Astrocyte of the cerebellum (primary cell): ENCODE results near the gene NKD2.
A peak's percentile ranks its signal among the peaks of the same experiment; 100 is the strongest.
"Not testable (repeated sequence)": the region's sequence is repeated elsewhere in the genome, so short reads cannot be mapped to it uniquely, and the experiment has no call there.

Experiments
- DNase-seq: peaks from one replicate; pipeline ENCODE4 v3.0.0-alpha.2; 2011; ENCODE audit warnings: low read depth
- H3K4me3 ChIP-seq: 2 replicates; pipeline ENCODE4 v1.5.1; 2011; ENCODE audit warnings: mild to moderate bottlenecking, low read depth, low read length, moderate library complexity
- in situ Hi-C: cut with HindIII; loops from 2 replicates; pipeline ENCODE4 v1.10.0; 2017; ENCODE audit warnings: low sequenced_read_pairs
- TF ChIP-seq, protein P1 (sequence below): IDR thresholded peaks from 2 replicates; pipeline ENCODE4 v1.5.1; 2012; ENCODE audit warnings: low read length, low read depth, moderate library complexity, mild to moderate bottlenecking; ENCODE audit errors: missing control alignments

The NKD2 gene

DNA sequence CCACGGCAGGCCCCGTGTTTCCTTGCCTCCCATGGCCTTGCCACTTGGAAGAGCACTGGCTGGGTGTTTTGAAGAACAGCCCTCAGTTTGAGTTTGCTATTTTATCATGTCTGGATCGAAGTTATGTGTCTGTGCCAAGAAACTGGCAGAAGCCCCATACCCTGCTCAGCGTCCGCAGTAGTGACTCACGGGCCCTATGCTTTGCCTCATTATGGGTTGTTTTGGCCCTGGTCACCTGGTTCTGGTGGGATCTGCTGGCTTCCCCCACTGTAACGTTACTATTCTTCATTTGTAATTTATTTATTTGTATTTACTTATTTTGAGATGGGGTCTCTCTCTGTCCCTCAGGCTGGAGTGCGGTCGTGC, 42.3 kb upstream of the NKD2 start:
- in situ Hi-C loops, result no loop called here
- DNase-seq, result no peak
- TF ChIP-seq, protein P1, sequence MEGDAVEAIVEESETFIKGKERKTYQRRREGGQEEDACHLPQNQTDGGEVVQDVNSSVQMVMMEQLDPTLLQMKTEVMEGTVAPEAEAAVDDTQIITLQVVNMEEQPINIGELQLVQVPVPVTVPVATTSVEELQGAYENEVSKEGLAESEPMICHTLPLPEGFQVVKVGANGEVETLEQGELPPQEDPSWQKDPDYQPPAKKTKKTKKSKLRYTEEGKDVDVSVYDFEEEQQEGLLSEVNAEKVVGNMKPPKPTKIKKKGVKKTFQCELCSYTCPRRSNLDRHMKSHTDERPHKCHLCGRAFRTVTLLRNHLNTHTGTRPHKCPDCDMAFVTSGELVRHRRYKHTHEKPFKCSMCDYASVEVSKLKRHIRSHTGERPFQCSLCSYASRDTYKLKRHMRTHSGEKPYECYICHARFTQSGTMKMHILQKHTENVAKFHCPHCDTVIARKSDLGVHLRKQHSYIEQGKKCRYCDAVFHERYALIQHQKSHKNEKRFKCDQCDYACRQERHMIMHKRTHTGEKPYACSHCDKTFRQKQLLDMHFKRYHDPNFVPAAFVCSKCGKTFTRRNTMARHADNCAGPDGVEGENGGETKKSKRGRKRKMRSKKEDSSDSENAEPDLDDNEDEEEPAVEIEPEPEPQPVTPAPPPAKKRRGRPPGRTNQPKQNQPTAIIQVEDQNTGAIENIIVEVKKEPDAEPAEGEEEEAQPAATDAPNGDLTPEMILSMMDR, result no peak
- no peak overlapping the region for H3K4me3 ChIP-seq

DNA sequence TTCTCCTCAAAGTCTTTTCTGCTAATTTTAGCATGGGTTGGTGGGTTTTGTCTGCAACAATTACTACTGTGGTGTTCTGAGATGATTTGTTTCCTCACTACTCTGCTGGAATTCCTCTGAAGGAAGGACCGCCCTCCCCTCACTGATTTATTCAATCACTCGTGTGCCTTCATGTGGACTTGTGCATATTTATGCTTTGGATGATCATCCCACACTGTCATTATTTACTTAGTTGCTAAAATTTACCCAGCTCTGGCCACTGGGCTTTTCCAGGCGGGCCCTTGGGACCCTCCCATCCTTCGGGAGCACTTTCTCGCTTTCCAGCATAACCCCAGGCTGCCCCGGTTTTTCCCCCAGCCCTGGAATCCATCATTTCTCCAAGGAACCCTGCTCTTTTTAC, 41.7 kb upstream of the NKD2 start:
- in situ Hi-C loops, result no loop called here

DNA sequence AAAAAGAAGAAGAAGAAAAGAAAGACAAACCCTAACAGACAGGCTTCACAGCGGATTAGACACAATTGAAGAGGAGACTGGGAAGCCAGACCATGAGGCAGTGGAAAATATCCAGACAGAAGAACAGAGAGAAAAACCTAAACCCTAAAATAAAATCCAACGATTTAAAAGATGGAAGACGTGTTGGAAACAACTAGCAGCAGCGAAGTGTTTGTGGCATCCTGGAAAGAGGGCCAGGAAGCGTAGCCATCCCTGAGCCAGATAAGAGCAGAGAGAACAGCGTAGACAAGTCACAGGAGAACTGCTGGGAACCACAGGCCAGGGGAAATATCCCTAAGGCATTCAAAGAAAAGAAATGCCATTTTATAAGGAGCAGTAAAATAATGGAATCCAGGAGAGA, 39.7 kb upstream of the NKD2 start:
- in situ Hi-C loops, result no loop called here
- no peak for DNase-seq
- H3K4me3 ChIP-seq, result no peak overlapping the region
- TF ChIP-seq, protein P1, result no peak

More for the DNA sequence above, 41.7 kb upstream of the NKD2 start:
- no peak for DNase-seq
- TF ChIP-seq, protein P1, result no peak
- no peak overlapping the region for H3K4me3 ChIP-seq

DNA sequence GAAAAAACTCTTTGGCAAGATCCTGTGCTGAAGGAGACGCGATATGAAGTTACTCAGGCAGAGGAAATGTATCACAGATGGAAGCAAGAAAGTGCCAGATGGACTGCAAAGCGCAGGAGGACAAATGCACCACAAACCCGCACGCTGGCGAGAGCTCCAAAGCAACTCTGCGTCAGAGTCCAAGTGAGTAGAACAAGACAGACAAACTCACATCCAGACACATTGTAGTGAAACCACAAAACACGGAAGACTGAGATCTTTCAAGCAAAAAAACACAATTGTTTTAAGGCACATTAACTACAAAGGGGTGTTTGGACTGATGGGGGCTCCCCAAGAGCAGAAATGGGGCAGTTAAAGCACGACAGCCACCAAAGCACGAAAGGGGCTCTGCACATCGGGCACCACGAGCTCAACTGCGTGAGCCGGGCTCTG, 39.2 kb upstream of the NKD2 start:
- peak; percentile 96 for DNase-seq
- TF ChIP-seq, protein P1, result no peak
- H3K4me3 ChIP-seq, result no peak overlapping the region
- in situ Hi-C loops, result no loop called here

DNA sequence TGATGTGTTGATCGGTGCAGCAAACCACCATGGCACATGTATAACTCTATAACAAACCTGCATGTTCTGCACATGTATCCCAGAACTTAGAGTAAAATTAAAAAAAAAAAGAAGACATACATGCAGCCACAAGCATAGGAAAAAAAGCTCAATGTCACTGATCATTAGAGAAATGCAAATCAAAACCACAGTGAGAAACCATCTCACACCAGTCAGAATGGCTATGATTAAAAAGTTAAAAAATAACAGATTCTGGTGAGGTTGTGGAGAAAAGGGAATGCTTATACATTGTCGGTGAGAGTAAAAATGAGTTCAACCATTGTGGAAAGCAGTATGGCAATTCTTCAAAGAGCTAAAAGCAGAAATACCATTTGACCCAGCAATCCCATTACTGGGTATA, 36.0 kb upstream of the NKD2 start:
- DNase-seq, in situ Hi-C loops: not testable (repeated sequence)

DNA sequence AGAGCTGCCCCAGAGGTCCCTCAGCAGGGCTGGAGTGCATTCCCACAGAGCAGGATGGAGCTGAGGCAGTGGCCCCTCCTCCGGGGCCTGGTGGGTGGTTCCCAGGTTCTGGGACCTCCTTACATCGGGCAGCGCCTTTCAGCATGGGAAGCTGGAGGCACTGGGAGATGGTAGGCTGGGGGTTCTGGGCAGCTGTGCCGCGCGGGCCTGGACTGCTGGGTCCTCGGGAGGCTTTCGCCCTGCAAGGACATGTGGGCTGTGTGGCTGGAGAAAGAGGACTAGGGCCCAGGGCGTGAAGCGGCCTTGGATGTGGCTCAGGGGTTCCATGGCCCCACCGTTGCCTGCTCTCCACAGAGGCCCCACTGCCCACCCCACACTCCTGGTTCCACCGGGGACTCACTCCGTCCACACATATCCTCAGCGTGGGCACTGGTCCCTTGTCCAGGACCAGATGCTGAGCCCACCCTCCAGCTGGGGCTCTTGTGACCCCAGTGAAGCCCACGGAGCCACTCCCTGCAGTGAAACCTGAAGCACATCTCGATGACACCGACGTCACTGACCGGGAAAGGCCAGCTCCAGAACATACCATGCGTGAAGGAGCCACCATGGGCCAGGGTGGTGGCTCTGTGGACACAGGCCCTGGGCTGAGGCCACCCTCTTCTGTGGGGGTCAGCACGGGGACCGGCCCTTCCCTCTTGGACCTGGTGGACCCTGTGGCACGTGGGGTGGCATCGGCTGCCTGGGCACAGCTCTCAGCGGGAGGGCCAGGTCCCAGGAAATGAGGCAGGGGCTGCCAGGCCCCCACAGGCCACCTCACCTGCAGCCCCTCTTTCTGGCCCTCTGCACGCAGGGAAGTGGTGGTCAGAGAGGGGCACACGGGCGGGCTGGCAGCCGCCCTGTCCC, 31.5 kb upstream of the NKD2 start:
- no peak for DNase-seq
- TF ChIP-seq, protein P1, result no peak
- no peak overlapping the region for H3K4me3 ChIP-seq
- in situ Hi-C loops, result no loop called here

More for the DNA sequence above, 36.0 kb upstream of the NKD2 start:
- H3K4me3 ChIP-seq, result not testable (repeated sequence)

DNA sequence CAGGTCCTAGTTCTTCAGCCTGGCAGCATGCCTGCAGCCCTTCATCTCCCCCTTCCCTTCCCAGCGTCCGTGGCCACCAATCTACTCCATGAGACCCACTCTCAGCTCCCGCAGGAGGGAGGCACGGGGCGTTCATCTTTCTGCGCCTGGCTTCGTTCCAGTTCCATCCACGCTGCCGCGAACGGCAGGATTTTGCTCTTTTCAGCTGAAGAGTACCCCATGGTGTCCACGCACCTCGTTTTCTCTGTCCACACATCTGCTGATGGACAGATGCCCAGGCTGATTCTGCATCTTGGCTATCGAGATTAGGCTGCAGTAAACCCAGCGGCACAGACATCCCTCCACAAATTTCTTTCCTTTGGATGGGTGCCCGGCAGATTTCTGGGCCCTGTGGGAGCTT, 30.5 kb upstream of the NKD2 start:
- TF ChIP-seq, protein P1, result no peak
- no peak overlapping the region for H3K4me3 ChIP-seq
- no peak for DNase-seq
- in situ Hi-C loops, result no loop called here
